Mesenchymal stem cell (in vitro differentiated cells and primary cell): ENCODE measurements around the gene PPP2CA.

Experiments
- DNase-seq: peaks from one replicate; pipeline ENCODE4 v3.0.0-alpha.2; 2013
- H2AFZ ChIP-seq: one replicate; pipeline ENCODE4 v1.6.1; 2013; ENCODE audit warnings: low read depth, mild to moderate bottlenecking, control low read depth, inconsistent platforms, low read length, moderate library complexity
- H2AK5ac ChIP-seq: 2 replicates; pipeline ENCODE4 v1.6.1; 2013; ENCODE audit warnings: low read length, moderate library complexity, mild to moderate bottlenecking, inconsistent platforms; ENCODE audit not compliant: severe bottlenecking
- H2BK120ac ChIP-seq: one replicate; pipeline ENCODE4 v1.6.1; 2013; ENCODE audit warnings: low read depth, mild to moderate bottlenecking, inconsistent platforms, low read length, moderate library complexity
- H2BK12ac ChIP-seq, 2 experiments: one replicate each; pipeline ENCODE4 v1.6.1; 2013; ENCODE audit warnings: inconsistent platforms in 2 of 2, low read length in 2 of 2, mild to moderate bottlenecking in 2 of 2, moderate library complexity in 2 of 2, control low read depth in 1 of 2
- H2BK15ac ChIP-seq: one replicate; pipeline ENCODE4 v1.6.1; 2013; ENCODE audit warnings: mild to moderate bottlenecking, low read depth, inconsistent platforms; ENCODE audit not compliant: poor library complexity, severe bottlenecking
- H2BK5ac ChIP-seq: 2 replicates; pipeline ENCODE4 v1.6.1; 2013; ENCODE audit warnings: low read depth, mild to moderate bottlenecking, low read length, control low read depth, inconsistent platforms; ENCODE audit not compliant: poor library complexity, severe bottlenecking
- H3K14ac ChIP-seq, 2 experiments: one replicate each; pipeline ENCODE4 v1.6.1; 2013; ENCODE audit warnings: inconsistent platforms in 2 of 2, low read length in 2 of 2, control low read depth in 1 of 2, mild to moderate bottlenecking in 1 of 2, moderate library complexity in 1 of 2
- H3K18ac ChIP-seq, 2 experiments: one replicate each; pipeline ENCODE4 v1.6.1; 2013; ENCODE audit warnings: inconsistent platforms in 2 of 2, low read length in 2 of 2, control low read depth in 1 of 2, low read depth in 1 of 2, mild to moderate bottlenecking in 1 of 2
- H3K23ac ChIP-seq, 2 experiments: one replicate each; pipeline ENCODE4 v1.6.1; 2013; ENCODE audit warnings: inconsistent platforms in 2 of 2, low read length in 2 of 2, mild to moderate bottlenecking in 2 of 2, moderate library complexity in 2 of 2, control low read depth in 1 of 2
- H3K27ac ChIP-seq: 2 replicates; pipeline ENCODE4 v1.5.1; 2013; ENCODE audit warnings: mild to moderate bottlenecking, moderate library complexity, low read length, control low read depth, inconsistent platforms; ENCODE audit not compliant: poor library complexity, severe bottlenecking
- H3K27me3 ChIP-seq, 2 experiments: 2 replicates each; pipeline versions ENCODE4 v1.6.1 to v1.7.0; 2013; ENCODE audit warnings: low read length in 2 of 2, mild to moderate bottlenecking in 2 of 2, moderate library complexity in 2 of 2, control low read depth in 1 of 2, inconsistent platforms in 1 of 2; ENCODE audit not compliant: control insufficient read depth in 1 of 2, insufficient read depth in 1 of 2
- H3K36me3 ChIP-seq, 2 experiments: 2 replicates each; pipeline versions ENCODE4 v1.6.1 to v1.7.0; 2013; ENCODE audit warnings: low read length in 2 of 2, control low read depth in 1 of 2, inconsistent platforms in 1 of 2, low read depth in 1 of 2, mild to moderate bottlenecking in 1 of 2; ENCODE audit not compliant: insufficient read depth in 2 of 2, control insufficient read depth in 1 of 2
- H3K4ac ChIP-seq, 2 experiments: one replicate each; pipeline ENCODE4 v1.6.1; 2013; ENCODE audit warnings: inconsistent platforms in 2 of 2, low read length in 2 of 2, mild to moderate bottlenecking in 2 of 2, moderate library complexity in 2 of 2, control low read depth in 1 of 2, low read depth in 1 of 2
- H3K4me1 ChIP-seq: 2 replicates; pipeline ENCODE4 v1.6.1; 2013; ENCODE audit warnings: low read depth, low read length, control low read depth; ENCODE audit not compliant: control insufficient read depth, insufficient read depth
- H3K4me2 ChIP-seq: 2 replicates; pipeline ENCODE4 v1.6.1; 2013; ENCODE audit warnings: low read length, mild to moderate bottlenecking, inconsistent platforms; ENCODE audit not compliant: poor library complexity, severe bottlenecking
- H3K4me3 ChIP-seq, 2 experiments: 2 replicates each; pipeline versions ENCODE4 v1.5.1 to v1.7.0; 2013; ENCODE audit warnings: low read length in 2 of 2, mild to moderate bottlenecking in 2 of 2, control low read depth in 1 of 2, low read depth in 1 of 2; ENCODE audit not compliant: insufficient read depth in 1 of 2
- H3K79me1 ChIP-seq: replicated peaks from 2 replicates; pipeline ENCODE4 v1.6.1; 2013; ENCODE audit warnings: mild to moderate bottlenecking, control low read depth, low read length, inconsistent platforms; ENCODE audit not compliant: poor library complexity, severe bottlenecking
- H3K9ac ChIP-seq: 2 replicates; pipeline ENCODE4 v1.7.0; 2013; ENCODE audit warnings: mild to moderate bottlenecking, low read length, moderate library complexity
- H3K9me3 ChIP-seq: 2 replicates; pipeline ENCODE4 v1.7.0; 2013; ENCODE audit warnings: mild to moderate bottlenecking, low read length; ENCODE audit not compliant: control insufficient read depth
- H4K8ac ChIP-seq: one replicate; pipeline ENCODE4 v1.6.1; 2013; ENCODE audit warnings: inconsistent platforms, mild to moderate bottlenecking, low read length, moderate library complexity
- H4K91ac ChIP-seq: one replicate; pipeline ENCODE4 v1.6.1; 2013; ENCODE audit warnings: mild to moderate bottlenecking, low read length, inconsistent platforms
- WGBS: methylation state at CpG from one replicate; pipeline ENCODE4 v1.1.7; 2013; ENCODE audit warnings: mixed read lengths; 5-methylcytosine and 5-hydroxymethylcytosine counted together

PPP2CA gene

GRCh38 chr5:134242146-134242545 is 16.3 kb upstream of the PPP2CA start:
- 63% methylated on average over 5 of the region's 5 CpGs for WGBS
- H3K4me1 ChIP-seq: peaks cover 18% of the 10 kb centered on the region
- H2BK5ac ChIP-seq: no peak overlapping the region
- H4K8ac ChIP-seq: peak overlapping the region; percentile 37
- no peak overlapping the region for H3K23ac ChIP-seq
- no peaks in the 10 kb centered on the region for H3K9me3 ChIP-seq
- no peak overlapping the region for H3K27ac ChIP-seq
- no peak overlapping the region for H2BK15ac ChIP-seq
- no peak overlapping the region for H3K18ac ChIP-seq
- H2AFZ ChIP-seq: no peak overlapping the region
- H3K9ac ChIP-seq: peak overlapping the region; percentile 66
- H3K4me3 ChIP-seq: no peak overlapping the region
- no peak overlapping the region for H3K14ac ChIP-seq
- H3K79me1 ChIP-seq: no peaks in the 10 kb centered on the region
- H3K4ac ChIP-seq: no peak overlapping the region
- H3K27me3 ChIP-seq: no peaks in the 10 kb centered on the region
- peak; percentile 96 for DNase-seq
- H3K36me3 ChIP-seq: no peaks in the 10 kb centered on the region
- no peak overlapping the region for H2BK120ac ChIP-seq
- H2BK12ac ChIP-seq: no peak overlapping the region
- no peak overlapping the region for H3K4me2 ChIP-seq
- H2AK5ac ChIP-seq: no peak overlapping the region
- H4K91ac ChIP-seq: no peak overlapping the region

GRCh38 chr5:134240421-134240962 is 14.6 kb upstream of the PPP2CA start:
- H2AFZ ChIP-seq: no peak overlapping the region
- no peak overlapping the region for H2BK15ac ChIP-seq
- no peak overlapping the region for H2BK12ac ChIP-seq
- H3K4me1 ChIP-seq: peaks cover 10% of the 10 kb centered on the region
- no peak overlapping the region for H2BK120ac ChIP-seq
- no peaks in the 10 kb centered on the region for H3K79me1 ChIP-seq
- H3K14ac ChIP-seq: no peak overlapping the region
- H3K18ac ChIP-seq: no peak overlapping the region
- DNase-seq: peak; percentile 78
- H4K8ac ChIP-seq: no peak overlapping the region
- H3K36me3 ChIP-seq: no peaks in the 10 kb centered on the region
- H3K27ac ChIP-seq: peak overlapping the region; percentile 72
- H3K4me3 ChIP-seq: peak overlapping the region in 1 of 2 experiments; percentile 44
- no peak overlapping the region for H2AK5ac ChIP-seq
- H2BK5ac ChIP-seq: no peak overlapping the region
- H3K27me3 ChIP-seq: peaks cover 0 to 5% of the 10 kb centered on the region in 2 experiments
- peak overlapping the region; percentile 73 for H3K9ac ChIP-seq
- H4K91ac ChIP-seq: no peak overlapping the region
- H3K4me2 ChIP-seq: peak overlapping the region; percentile 72
- WGBS: 71% methylated on average over 7 of the region's 7 CpGs
- no peaks in the 10 kb centered on the region for H3K9me3 ChIP-seq
- no peak overlapping the region for H3K4ac ChIP-seq
- H3K23ac ChIP-seq: no peak overlapping the region

GRCh38 chr5:134236820-134237219 is 10.9 kb upstream of the PPP2CA start:
- no peak for DNase-seq
- Histone ChIP-seq H2BK15ac (no peak overlapping the region), H3K23ac (no peak overlapping the region), H3K27me3 (peaks cover 0 to 5% of the 10 kb centered on the region in 2 experiments), H3K14ac (no peak overlapping the region), H2AK5ac (no peak overlapping the region), H4K8ac (no peak overlapping the region), H3K4ac (no peak overlapping the region), H3K36me3 (no peaks in the 10 kb centered on the region), H3K9ac (no peak overlapping the region), H3K27ac (no peak overlapping the region), H3K18ac (no peak overlapping the region), H3K4me1 (peaks cover 4% of the 10 kb centered on the region), H2BK12ac (no peak overlapping the region), H2AFZ (no peak overlapping the region), H4K91ac (no peak overlapping the region), H3K79me1 (no peaks in the 10 kb centered on the region), H3K4me2 (no peak overlapping the region), H3K9me3 (no peaks in the 10 kb centered on the region), H2BK120ac (no peak overlapping the region), H3K4me3 (no peak overlapping the region), H2BK5ac (no peak overlapping the region)
- WGBS: 94% methylated on average over 6 of the region's 6 CpGs

- DNase-seq: no peak
- Histone ChIP-seq H4K91ac (no peak overlapping the region), H3K79me1 (no peaks in the 10 kb centered on the region), H3K27ac (no peak overlapping the region), H3K14ac (no peak overlapping the region), H2BK120ac (no peak overlapping the region), H2AK5ac (no peak overlapping the region), H3K18ac (no peak overlapping the region), H3K4me1 (peaks cover 2% of the 10 kb centered on the region), H2BK15ac (no peak overlapping the region), H3K9me3 (no peaks in the 10 kb centered on the region), H4K8ac (no peak overlapping the region), H3K4ac (no peak overlapping the region), H3K4me2 (no peak overlapping the region), H3K4me3 (no peak overlapping the region), H3K27me3 (peaks cover 0 to 5% of the 10 kb centered on the region in 2 experiments), H2BK5ac (no peak overlapping the region), H2AFZ (no peak overlapping the region), H2BK12ac (no peak overlapping the region), H3K23ac (no peak overlapping the region), H3K36me3 (no peaks in the 10 kb centered on the region), H3K9ac (no peak overlapping the region)
- 96% methylated on average over 2 of the region's 2 CpGs for WGBS
Measured at GRCh38 chr5:134236318-134236717, 10.4 kb upstream of the PPP2CA start.
